K562 (cell line): Measurements from ENCODE around the gene GNB5.
"Not testable (repeated sequence)": the region's sequence is repeated elsewhere in the genome, so short reads cannot be mapped to it uniquely, and the experiment has no call there.

ENCODE experiments used
- HNRNPH1 ChIP-seq: fragments of 200-400 bp; formaldehyde crosslinking; optimal IDR thresholded peaks from 2 replicates; pipeline ENCODE3; 2017; ENCODE audit warnings: low read depth, mild to moderate bottlenecking, low read length, moderate library complexity
- ZZZ3 ChIP-seq: fragments of 450-650 bp; IDR thresholded peaks from 2 replicates; pipeline ENCODE4 v1.6.1; 2016; ENCODE audit warnings: antibody characterized with exemption, mild to moderate bottlenecking, moderate library complexity

GRCh38 chr15:52170199-52170598 lies 21.0 kb downstream of the GNB5 start:
- TF ChIP-seq ZZZ3, HNRNPH1: not testable (repeated sequence)
